Neural cell (in vitro differentiated cells): ENCODE measurements around the gene SART3.

Source experiments
- CTCF ChIP-seq: fragments of 450-650 bp; IDR thresholded peaks from 2 replicates; pipeline ENCODE4 v1.5.1; 2014; ENCODE audit warnings: antibody characterized with exemption, mild to moderate bottlenecking, moderate library complexity; ENCODE audit not compliant: poor library complexity, severe bottlenecking
- EP300 ChIP-seq: fragments of 450-650 bp; conservative IDR thresholded peaks from 2 replicates; pipeline ENCODE4 v1.6.1; 2014; ENCODE audit warnings: antibody characterized with exemption, mild to moderate bottlenecking, moderate library complexity; ENCODE audit not compliant: poor library complexity, severe bottlenecking
- EZH2 ChIP-seq: fragments of 200-600, 300-800 bp; shearing (Covaris generic), sonication (generic); IDR thresholded peaks from 2 replicates; pipeline ENCODE4 v1.6.1; 2014; ENCODE audit warnings: antibody characterized with exemption, low read length, borderline replicate concordance, mild to moderate bottlenecking; ENCODE audit not compliant: insufficient read depth, poor library complexity, severe bottlenecking
- POLR2AphosphoS5 ChIP-seq: IDR thresholded peaks from 2 replicates; pipeline ENCODE4 v1.6.1; 2012
- RAD21 ChIP-seq: fragments of 450-650 bp; conservative IDR thresholded peaks from 2 replicates; pipeline ENCODE4 v1.6.1; 2014; ENCODE audit warnings: antibody characterized with exemption, mild to moderate bottlenecking, moderate library complexity
- REST ChIP-seq: IDR thresholded peaks from 2 replicates; pipeline ENCODE4 v1.6.1; 2012; ENCODE audit warnings: borderline replicate concordance
- SMC3 ChIP-seq: fragments of 450-650 bp; conservative IDR thresholded peaks from 2 replicates; pipeline ENCODE4 v1.6.1; 2014; ENCODE audit warnings: antibody characterized with exemption, mild to moderate bottlenecking, moderate library complexity; ENCODE audit not compliant: poor library complexity
- TAF1 ChIP-seq: IDR thresholded peaks from 2 replicates; pipeline ENCODE4 v1.6.1; 2012; ENCODE audit warnings: low read depth

GRCh38 chr12:108495054-108495453 lies 65.9 kb downstream of the SART3 start:
- TF ChIP-seq CTCF, result peak; percentile 35
- TF ChIP-seq POLR2AphosphoS5, result no peak
- TF ChIP-seq REST, result no peak
- peak; percentile 21 for TF ChIP-seq RAD21
- no peak for TF ChIP-seq EP300
- TF ChIP-seq TAF1, result no peak
- no peak for TF ChIP-seq SMC3
- TF ChIP-seq EZH2, result no peak
